Lower leg skin (tissue), 3 donors: ENCODE data around the gene PGM5.
"Not testable (repeated sequence)": the region's sequence is repeated elsewhere in the genome, so short reads cannot be mapped to it uniquely, and the experiment has no call there.

Experiments used
- CTCF ChIP-seq, 3 donors: fragments of 450-650 bp; IDR thresholded peaks; one replicate each; pipeline ENCODE4 v1.5.1; 2016; ENCODE audit warnings: antibody characterized with exemption in 3 of 3, mild to moderate bottlenecking in 3 of 3, moderate library complexity in 2 of 3
- POLR2A ChIP-seq, 2 donors: fragments of 450-650 bp; IDR thresholded peaks; one replicate each; pipeline ENCODE4 v1.6.1; 2016 to 2017; ENCODE audit warnings: antibody characterized with exemption in 2 of 2, mild to moderate bottlenecking in 1 of 2, moderate library complexity in 1 of 2

- not testable (repeated sequence) for TF ChIP-seq CTCF, POLR2A (IDR thresholded peaks at IDR 0.05)
These were observed 48.8 kb upstream of the PGM5 start for GRCh38 chr9:68307654-68308053.
